Sigmoid colon (tissue), 4 donors: Measurements from ENCODE around the gene AK5.

Experiments
- POLR2A ChIP-seq, 2 donors: fragments of 450-650 bp; IDR thresholded peaks; one replicate each; pipeline ENCODE4 v1.6.1; 2016; ENCODE audit warnings: antibody characterized with exemption in 2 of 2, mild to moderate bottlenecking in 2 of 2, moderate library complexity in 2 of 2
- POLR2AphosphoS5 ChIP-seq, 4 donors: sonication (generic); formaldehyde crosslinking; IDR thresholded peaks; one replicate each; pipeline ENCODE4 v1.6.1; 2017; ENCODE audit warnings: antibody characterized with exemption in 4 of 4
- TF ChIP-seq, protein P1 (sequence below), 4 experiments: fragments of 450-650 bp in 3 of 4; fragments of 200-600 bp in 1 of 4; IDR thresholded peaks; one replicate each; pipeline ENCODE4 v1.5.1; 2016 to 2019; ENCODE audit warnings: antibody characterized with exemption in 4 of 4, mild to moderate bottlenecking in 3 of 4, moderate library complexity in 2 of 4

- TF ChIP-seq, protein P1, sequence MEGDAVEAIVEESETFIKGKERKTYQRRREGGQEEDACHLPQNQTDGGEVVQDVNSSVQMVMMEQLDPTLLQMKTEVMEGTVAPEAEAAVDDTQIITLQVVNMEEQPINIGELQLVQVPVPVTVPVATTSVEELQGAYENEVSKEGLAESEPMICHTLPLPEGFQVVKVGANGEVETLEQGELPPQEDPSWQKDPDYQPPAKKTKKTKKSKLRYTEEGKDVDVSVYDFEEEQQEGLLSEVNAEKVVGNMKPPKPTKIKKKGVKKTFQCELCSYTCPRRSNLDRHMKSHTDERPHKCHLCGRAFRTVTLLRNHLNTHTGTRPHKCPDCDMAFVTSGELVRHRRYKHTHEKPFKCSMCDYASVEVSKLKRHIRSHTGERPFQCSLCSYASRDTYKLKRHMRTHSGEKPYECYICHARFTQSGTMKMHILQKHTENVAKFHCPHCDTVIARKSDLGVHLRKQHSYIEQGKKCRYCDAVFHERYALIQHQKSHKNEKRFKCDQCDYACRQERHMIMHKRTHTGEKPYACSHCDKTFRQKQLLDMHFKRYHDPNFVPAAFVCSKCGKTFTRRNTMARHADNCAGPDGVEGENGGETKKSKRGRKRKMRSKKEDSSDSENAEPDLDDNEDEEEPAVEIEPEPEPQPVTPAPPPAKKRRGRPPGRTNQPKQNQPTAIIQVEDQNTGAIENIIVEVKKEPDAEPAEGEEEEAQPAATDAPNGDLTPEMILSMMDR (IDR thresholded peaks at IDR 0.05): no peak
- no peak for TF ChIP-seq POLR2AphosphoS5 (IDR thresholded peaks at IDR 0.05)
- TF ChIP-seq POLR2A (IDR thresholded peaks at IDR 0.05): no peak
Observed at GRCh38 chr1:77253211-77253610, 28.6 kb upstream of the AK5 start.
